ENCODE data around the gene PDIA5.

The PDIA5 gene

GRCh38 chr3:123067689-123068600 lies 1.1 kb downstream of the PDIA5 start:
- Histone ChIP-seq H3K4me3 (ENCODE audit: low read depth, low read length) (peak overlapping the region; percentile 91), H3K36me3 (peaks cover 10% of the 10 kb centered on the region), H3K9me3 (ENCODE audit: severe bottlenecking) (no peaks in the 10 kb centered on the region), H3K27me3 (ENCODE audit: insufficient read depth, low read depth, severe bottlenecking) (no peaks in the 10 kb centered on the region), H3K27ac (peak overlapping the region; percentile 86)
- DNase-seq: peak; percentile 69
- TF ChIP-seq, protein P1, sequence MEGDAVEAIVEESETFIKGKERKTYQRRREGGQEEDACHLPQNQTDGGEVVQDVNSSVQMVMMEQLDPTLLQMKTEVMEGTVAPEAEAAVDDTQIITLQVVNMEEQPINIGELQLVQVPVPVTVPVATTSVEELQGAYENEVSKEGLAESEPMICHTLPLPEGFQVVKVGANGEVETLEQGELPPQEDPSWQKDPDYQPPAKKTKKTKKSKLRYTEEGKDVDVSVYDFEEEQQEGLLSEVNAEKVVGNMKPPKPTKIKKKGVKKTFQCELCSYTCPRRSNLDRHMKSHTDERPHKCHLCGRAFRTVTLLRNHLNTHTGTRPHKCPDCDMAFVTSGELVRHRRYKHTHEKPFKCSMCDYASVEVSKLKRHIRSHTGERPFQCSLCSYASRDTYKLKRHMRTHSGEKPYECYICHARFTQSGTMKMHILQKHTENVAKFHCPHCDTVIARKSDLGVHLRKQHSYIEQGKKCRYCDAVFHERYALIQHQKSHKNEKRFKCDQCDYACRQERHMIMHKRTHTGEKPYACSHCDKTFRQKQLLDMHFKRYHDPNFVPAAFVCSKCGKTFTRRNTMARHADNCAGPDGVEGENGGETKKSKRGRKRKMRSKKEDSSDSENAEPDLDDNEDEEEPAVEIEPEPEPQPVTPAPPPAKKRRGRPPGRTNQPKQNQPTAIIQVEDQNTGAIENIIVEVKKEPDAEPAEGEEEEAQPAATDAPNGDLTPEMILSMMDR (IDR thresholded peaks at IDR 0.05; ENCODE audit: low read depth, low read length): no peak

GRCh38 chr3:123068601-123069381 lies 2.0 kb downstream of the PDIA5 start:
- no peak for DNase-seq
- peak overlapping the region; percentile 86; the same call in 1 of the 2 replicates for H3K27ac ChIP-seq
- TF ChIP-seq, protein P1 (IDR thresholded peaks at IDR 0.05; ENCODE audit: low read depth, low read length): no peak
- peaks cover 12% of the 10 kb centered on the region for H3K36me3 ChIP-seq
- no peaks in the 10 kb centered on the region for H3K27me3 ChIP-seq (ENCODE audit: insufficient read depth, low read depth, severe bottlenecking)
- H3K4me3 ChIP-seq (ENCODE audit: low read depth, low read length): peak overlapping the region; percentile 91
- H3K9me3 ChIP-seq (ENCODE audit: severe bottlenecking): no peaks in the 10 kb centered on the region

DNA sequence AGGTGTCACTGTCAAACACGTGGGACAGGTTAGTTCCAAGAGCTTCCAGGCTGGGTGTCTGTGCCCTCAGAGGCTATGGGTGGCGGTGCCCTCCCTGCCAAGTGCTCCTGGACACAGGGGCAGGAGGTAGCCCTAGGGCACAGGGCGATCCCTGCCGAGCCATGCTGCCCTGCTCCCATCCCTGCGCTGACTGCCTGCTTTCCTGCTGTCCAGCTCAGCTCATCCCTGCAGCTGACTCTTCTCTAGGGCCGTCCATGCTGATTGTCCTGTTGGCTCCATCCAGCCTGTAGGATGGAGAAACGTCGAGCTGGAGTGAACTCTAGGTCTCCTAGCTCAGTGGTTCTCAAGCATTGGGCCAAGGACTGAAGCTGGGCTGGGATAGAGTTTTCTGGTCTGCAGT lies 3.7 kb downstream of the PDIA5 start:
- TF ChIP-seq, protein P1 (IDR thresholded peaks at IDR 0.05; ENCODE audit: low read depth, low read length): no peak
- Histone ChIP-seq H3K27me3 (ENCODE audit: insufficient read depth, low read depth, severe bottlenecking) (no peaks in the 10 kb centered on the region), H3K27ac (no peak overlapping the region), H3K36me3 (peaks cover 12% of the 10 kb centered on the region), H3K9me3 (ENCODE audit: severe bottlenecking) (no peaks in the 10 kb centered on the region), H3K4me3 (ENCODE audit: low read depth, low read length) (no peak overlapping the region)
- DNase-seq: no peak

DNA sequence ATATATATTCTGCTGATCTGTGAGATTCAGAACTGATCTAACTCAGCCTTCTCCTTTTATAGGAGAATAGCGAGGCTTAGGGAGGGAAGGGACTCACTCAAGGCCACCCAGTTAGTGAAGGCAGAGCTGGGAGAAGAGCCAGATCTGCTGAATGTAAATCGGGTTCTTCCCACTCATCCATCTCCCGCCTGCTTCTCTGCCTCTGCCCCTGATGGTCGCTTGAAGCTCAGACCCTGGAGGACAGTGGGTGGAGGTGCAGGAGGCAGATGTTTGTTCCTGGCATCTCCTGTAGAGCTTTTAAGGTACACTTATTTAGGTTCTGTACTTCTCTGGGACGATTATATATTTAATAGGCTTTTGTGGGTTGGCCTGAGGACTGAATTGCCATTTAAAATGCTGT lies 4.3 kb downstream of the PDIA5 start:
- TF ChIP-seq, protein P1 (IDR thresholded peaks at IDR 0.05; ENCODE audit: low read depth, low read length): peak; percentile 44
- no peaks in the 10 kb centered on the region for H3K27me3 ChIP-seq (ENCODE audit: insufficient read depth, low read depth, severe bottlenecking)
- DNase-seq: peak; percentile 62
- no peak overlapping the region for H3K4me3 ChIP-seq (ENCODE audit: low read depth, low read length)
- peaks cover 12% of the 10 kb centered on the region for H3K36me3 ChIP-seq
- H3K27ac ChIP-seq: no peak overlapping the region
- H3K9me3 ChIP-seq (ENCODE audit: severe bottlenecking): no peaks in the 10 kb centered on the region

DNA sequence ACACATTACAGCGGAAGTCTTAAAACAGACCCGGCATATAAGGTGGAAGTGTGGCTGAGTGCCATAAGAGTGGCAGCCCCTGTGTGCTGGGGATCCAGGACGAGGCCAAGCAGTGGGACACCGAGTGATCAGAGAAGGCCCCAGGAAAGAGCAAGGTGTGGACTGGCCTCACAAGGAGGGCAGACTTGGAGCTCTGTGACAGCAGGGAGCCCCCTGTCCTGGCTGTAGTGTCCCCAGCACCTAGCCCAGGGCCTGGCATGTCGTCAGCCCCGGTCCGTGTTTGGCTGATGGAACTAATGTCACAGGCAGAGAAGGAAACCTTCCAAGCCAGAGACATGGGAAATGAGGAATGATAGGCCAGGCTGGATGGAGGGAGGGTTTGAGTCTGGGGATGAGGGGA lies 4.8 kb downstream of the PDIA5 start:
- Histone ChIP-seq H3K27me3 (ENCODE audit: insufficient read depth, low read depth, severe bottlenecking) (no peaks in the 10 kb centered on the region), H3K36me3 (peaks cover 12% of the 10 kb centered on the region), H3K4me3 (ENCODE audit: low read depth, low read length) (no peak overlapping the region), H3K9me3 (ENCODE audit: severe bottlenecking) (no peaks in the 10 kb centered on the region), H3K27ac (no peak overlapping the region)
- TF ChIP-seq, protein P1 (IDR thresholded peaks at IDR 0.05; ENCODE audit: low read depth, low read length): no peak
- no peak for DNase-seq

All from WERI-Rb-1 (cell line).